Diencephalon (tissue), 1 donor: Measurements from ENCODE around the gene ACER2. TPM values are rescaled to one million over a fixed set of nuclear protein-coding genes. Genes with fewer than 3 reads are reported as not detected.

ENCODE experiments used
- total RNA-seq: library from RNA; depleted of rRNA; stranded (reverse); fragments of >200 nt; gene quantifications from one replicate; pipeline ENCODE4 v1.2.3, GENCODE V29; 2014

Gene ACER2
- 7.4 TPM for total RNA-seq

DNA sequence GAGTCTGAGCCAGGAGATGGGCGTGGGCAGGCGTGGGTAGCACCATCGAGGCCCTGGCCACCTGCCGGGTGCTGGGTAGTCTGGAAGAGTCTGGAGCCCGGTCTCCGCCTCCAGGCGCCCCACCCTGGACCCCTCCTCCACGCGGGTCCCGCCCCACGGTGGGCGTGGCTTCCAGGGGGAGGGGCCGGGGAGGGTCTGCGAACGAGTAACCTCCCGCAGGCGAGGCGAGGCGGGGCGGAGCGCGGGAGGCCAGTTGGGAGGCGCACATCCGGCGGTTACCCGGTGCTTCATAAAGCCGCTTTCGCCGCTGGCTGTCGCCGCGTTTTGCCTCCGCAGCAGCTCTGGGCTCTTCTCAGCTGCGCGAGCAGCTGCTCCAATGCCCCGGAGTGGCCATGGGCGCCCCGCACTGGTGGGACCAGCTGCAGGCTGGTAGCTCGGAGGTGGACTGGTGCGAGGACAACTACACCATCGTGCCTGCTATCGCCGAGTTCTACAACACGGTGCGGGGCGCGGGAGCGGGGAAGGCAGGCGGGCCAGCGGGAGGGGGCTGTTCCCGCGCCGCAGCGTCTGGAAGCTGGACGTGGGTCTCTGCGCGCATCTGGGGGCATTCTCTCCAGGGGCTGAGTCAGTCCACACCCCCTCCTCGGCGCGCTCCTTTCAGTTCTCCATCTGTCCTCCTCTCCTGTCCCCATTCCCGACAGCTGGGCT, at the start of gene ACER2:
ACER2 (plus strand) TSS at position 317 of the 708 bp plus-strand sequence; CDS start at position 393, 76 bp downstream.

Other genes with a start within 250 kb of the ACER2 start
- gene DENND4C, start 178.3 kb upstream of the ACER2 start, total RNA-seq, result 70.6 TPM
- 855 TPM for gene RPS6, start 28.8 kb upstream of the ACER2 start, total RNA-seq